ENCODE results near the gene MUL1. TPM values are rescaled to one million over a fixed set of nuclear protein-coding genes. Genes with fewer than 3 reads are reported as not detected.
"Not testable (repeated sequence)": the region's sequence is repeated elsewhere in the genome, so short reads cannot be mapped to it uniquely, and the experiment has no call there.

The MUL1 gene
- polyA plus RNA-seq, 2 of the 4 experiments (the other 2 are of a cell fraction): 20.0 to 24.5 TPM

- ATAC-seq (no peak), FAIRE-seq (no peak), DNase-seq (ENCODE audit: low read depth in 1 of 2, low spot score in 1 of 2) (no peak)
- no peak overlapping the region for H3K4me2 ChIP-seq
- WGBS (ENCODE audit: missing lambda C conversion rate): 78% methylated on average over 6 of the region's 6 CpGs
- peaks cover 16% of the 10 kb centered on the region for H3K4me1 ChIP-seq
- CTCF ChIA-PET: interaction anchor here (1.5 to 10.9 kb wide), 2 partner anchors 14 to 285 kb away, joined by 4 to 162 read pairs; no protein-coding TSS in a partner anchor
- H3K4me3 ChIP-seq: no peak overlapping the region
- TF ChIP-seq BHLHE40 (IDR thresholded peaks at IDR 0.05; ENCODE audit: low read depth, low read length): no peak
- no peak for TF ChIP-seq NR3C1 (IDR thresholded peaks at IDR 0.05)
- TF ChIP-seq CEBPB (IDR thresholded peaks at IDR 0.05): no peak
- no peak for TF ChIP-seq MAZ (IDR thresholded peaks at IDR 0.05; ENCODE audit: borderline replicate concordance, low read depth, low read length)
- TF ChIP-seq ZFP36 (IDR thresholded peaks at IDR 0.05; ENCODE audit: borderline replicate concordance, partially characterized antibody): no peak
- TF ChIP-seq EHF (CRISPR knock-in tag; IDR thresholded peaks at IDR 0.05): no peak
- TF ChIP-seq HES2 (IDR thresholded peaks at IDR 0.05): no peak
- no peaks in the 10 kb centered on the region for H3K9me3 ChIP-seq
- H3K27ac ChIP-seq: no peak overlapping the region
- POLR2A ChIA-PET: no interaction called here
Observed at GRCh38 chr1:20497506-20497905, 10.4 kb downstream of the MUL1 start.

DNA sequence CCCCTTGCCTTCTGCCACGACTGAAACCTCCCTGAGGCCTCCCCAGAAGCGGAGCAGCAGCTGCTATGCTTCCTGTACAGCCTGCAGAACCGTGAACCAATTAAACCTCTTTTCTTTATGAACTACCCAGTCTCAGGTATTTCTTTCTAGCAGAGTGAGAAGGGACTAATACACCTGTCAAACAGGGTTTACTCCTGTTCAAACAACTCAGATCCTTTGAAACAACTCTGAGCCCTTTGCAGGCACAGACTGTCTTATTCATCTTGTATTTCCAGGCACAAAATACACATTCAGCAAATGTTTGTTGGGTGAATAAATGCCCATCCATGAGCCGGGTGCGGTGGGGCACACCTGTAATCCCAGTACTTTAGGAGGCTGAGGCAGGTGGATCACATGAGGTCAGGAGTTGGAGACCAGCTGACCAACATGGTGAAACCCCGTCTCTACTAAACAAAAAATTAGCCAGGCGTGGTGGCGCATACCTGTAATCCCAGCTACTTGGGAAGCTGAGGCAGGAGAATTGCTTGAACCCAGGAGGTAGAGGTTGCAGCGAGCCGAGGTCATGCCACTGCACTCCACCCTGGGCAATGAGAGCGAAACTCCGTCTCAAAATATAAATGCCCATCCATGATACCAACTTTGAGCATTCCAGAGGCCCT, 11.1 kb downstream of the MUL1 start:
- H3K4me2 ChIP-seq; DNase-seq (ENCODE audit: low read depth in 1 of 2, low spot score in 1 of 2); FAIRE-seq; H3K4me3 ChIP-seq; ATAC-seq; H3K9me3 ChIP-seq; H3K27ac ChIP-seq; POLR2A ChIA-PET: not testable (repeated sequence)
- peaks cover 16% of the 10 kb centered on the region for H3K4me1 ChIP-seq
- CTCF ChIA-PET: interaction anchor here (3.8 to 10.9 kb wide), 2 partner anchors 135 to 285 kb away, joined by 13 to 162 read pairs; no protein-coding TSS in a partner anchor
- 90% methylated on average over 12 of the region's 12 CpGs for WGBS (ENCODE audit: missing lambda C conversion rate)

GRCh38 chr1:20496241-20496661, 11.7 kb downstream of the MUL1 start:
- 78% methylated on average over 8 of the region's 8 CpGs for WGBS (ENCODE audit: missing lambda C conversion rate)
- FAIRE-seq (no peak), ATAC-seq (no peak), DNase-seq (ENCODE audit: low read depth in 1 of 2, low spot score in 1 of 2) (no peak)
- H3K4me1 ChIP-seq: peaks cover 16% of the 10 kb centered on the region
- no peaks in the 10 kb centered on the region for H3K9me3 ChIP-seq
- no peak overlapping the region for H3K27ac ChIP-seq
- no peak overlapping the region for H3K4me3 ChIP-seq
- H3K4me2 ChIP-seq: no peak overlapping the region
- TF ChIP-seq, protein P1, sequence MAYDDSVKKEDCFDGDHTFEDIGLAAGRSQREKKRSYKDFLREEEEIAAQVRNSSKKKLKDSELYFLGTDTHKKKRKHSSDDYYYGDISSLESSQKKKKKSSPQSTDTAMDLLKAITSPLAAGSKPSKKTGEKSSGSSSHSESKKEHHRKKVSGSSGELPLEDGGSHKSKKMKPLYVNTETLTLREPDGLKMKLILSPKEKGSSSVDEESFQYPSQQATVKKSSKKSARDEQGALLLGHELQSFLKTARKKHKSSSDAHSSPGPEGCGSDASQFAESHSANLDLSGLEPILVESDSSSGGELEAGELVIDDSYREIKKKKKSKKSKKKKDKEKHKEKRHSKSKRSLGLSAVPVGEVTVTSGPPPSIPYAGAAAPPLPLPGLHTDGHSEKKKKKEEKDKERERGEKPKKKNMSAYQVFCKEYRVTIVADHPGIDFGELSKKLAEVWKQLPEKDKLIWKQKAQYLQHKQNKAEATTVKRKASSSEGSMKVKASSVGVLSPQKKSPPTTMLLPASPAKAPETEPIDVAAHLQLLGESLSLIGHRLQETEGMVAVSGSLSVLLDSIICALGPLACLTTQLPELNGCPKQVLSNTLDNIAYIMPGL (CRISPR knock-in tag; IDR thresholded peaks at IDR 0.05; ENCODE audit: borderline replicate concordance): no peak
- TF ChIP-seq FOSL2 (IDR thresholded peaks at IDR 0.05) (no peak), FOSL2 (CRISPR knock-in tag; IDR thresholded peaks at IDR 0.05) (peak; percentile 28; the same call in 1 of the 2 replicates)
- ChIA-PET POLR2A (no interaction called here), CTCF (interaction anchor here (3.8 to 10.9 kb wide), 4 partner anchors 12 to 284 kb away, joined by 13 to 162 read pairs (median 42); partner anchors contain the start of gene CAMK2N1)

DNA sequence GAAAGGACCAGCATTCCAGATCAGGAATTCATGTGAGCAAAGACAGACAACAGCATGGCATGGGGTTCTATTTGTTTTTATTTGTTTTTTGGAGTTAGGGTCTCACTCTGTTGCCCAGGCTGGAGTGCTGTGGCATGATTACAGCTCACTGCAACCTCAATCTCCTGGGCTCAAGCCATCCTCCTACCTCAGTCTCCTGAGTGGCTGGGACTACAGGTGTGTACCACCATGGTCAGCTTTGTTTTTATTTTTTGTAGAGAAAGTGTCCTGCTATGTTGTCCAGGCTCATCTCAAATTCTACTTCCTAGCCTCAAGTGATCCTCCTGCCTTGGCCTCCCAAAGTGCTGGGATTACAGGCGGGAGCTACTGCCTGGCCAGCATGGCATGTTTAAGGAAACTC, 12.3 kb downstream of the MUL1 start:
- no peak for DNase-seq (ENCODE audit: low read depth in 1 of 2, low spot score in 1 of 2)
- no peak for ATAC-seq
- no peak for FAIRE-seq
- Histone ChIP-seq H3K4me3 (no peak overlapping the region), H3K9me3 (no peaks in the 10 kb centered on the region), H3K4me2 (no peak overlapping the region), H3K27ac (no peak overlapping the region), H3K4me1 (peaks cover 16% of the 10 kb centered on the region)
- CTCF ChIA-PET: interaction anchor here (1.7 to 10.9 kb wide), 8 partner anchors 11 to 283 kb away, joined by 3 to 162 read pairs (median 16); partner anchors contain the start of gene CAMK2N1
- POLR2A ChIA-PET: no interaction called here
- 83% methylated on average over 1 of the region's 1 CpG for WGBS (ENCODE audit: missing lambda C conversion rate)
- TF ChIP-seq RARB (CRISPR knock-in tag; IDR thresholded peaks at IDR 0.05): no peak
- no peak for TF ChIP-seq ELK1 (IDR thresholded peaks at IDR 0.05; ENCODE audit: low read depth, low read length)
- no peak for TF ChIP-seq JUN (IDR thresholded peaks at IDR 0.05)
- no peak for TF ChIP-seq FOSL2 (IDR thresholded peaks at IDR 0.05)
- TF ChIP-seq FOSL2 (CRISPR knock-in tag; IDR thresholded peaks at IDR 0.05): no peak
- no peak for TF ChIP-seq PBX3 (IDR thresholded peaks at IDR 0.05)
- no peak for TF ChIP-seq E2F6 (IDR thresholded peaks at IDR 0.05; ENCODE audit: borderline replicate concordance, low read depth)
- no peak for TF ChIP-seq ZC3H11A (IDR thresholded peaks at IDR 0.05)
- no peak for TF ChIP-seq JUNB (IDR thresholded peaks at IDR 0.05)
- TF ChIP-seq KDM1A (IDR thresholded peaks at IDR 0.05; ENCODE audit: low read depth): no peak
- no peak for TF ChIP-seq ESRRA (IDR thresholded peaks at IDR 0.05; ENCODE audit: borderline replicate concordance, low read length)
- TF ChIP-seq CEBPB (IDR thresholded peaks at IDR 0.05): no peak
- no peak for TF ChIP-seq MAX (IDR thresholded peaks at IDR 0.05)
- TF ChIP-seq, protein P2, sequence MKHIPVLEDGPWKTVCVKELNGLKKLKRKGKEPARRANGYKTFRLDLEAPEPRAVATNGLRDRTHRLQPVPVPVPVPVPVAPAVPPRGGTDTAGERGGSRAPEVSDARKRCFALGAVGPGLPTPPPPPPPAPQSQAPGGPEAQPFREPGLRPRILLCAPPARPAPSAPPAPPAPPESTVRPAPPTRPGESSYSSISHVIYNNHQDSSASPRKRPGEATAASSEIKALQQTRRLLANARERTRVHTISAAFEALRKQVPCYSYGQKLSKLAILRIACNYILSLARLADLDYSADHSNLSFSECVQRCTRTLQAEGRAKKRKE (CRISPR knock-in tag; IDR thresholded peaks at IDR 0.05; ENCODE audit: low read depth): no peak
- no peak for TF ChIP-seq SMC3 (IDR thresholded peaks at IDR 0.05)
- TF ChIP-seq MAZ (IDR thresholded peaks at IDR 0.05; ENCODE audit: borderline replicate concordance, low read depth, low read length): no peak
- no peak for TF ChIP-seq HDAC2 (IDR thresholded peaks at IDR 0.05)

Measured in A549 (cell line).